Effector CD4-positive, alpha-beta T cell (primary cell): ENCODE results near the gene ZNF436.
"Not testable (repeated sequence)": the region's sequence is repeated elsewhere in the genome, so short reads cannot be mapped to it uniquely, and the experiment has no call there.

Experiments
- DNase-seq: peaks from one replicate; pipeline ENCODE4 v3.0.0-alpha.2; 2020

ZNF436 gene

DNA sequence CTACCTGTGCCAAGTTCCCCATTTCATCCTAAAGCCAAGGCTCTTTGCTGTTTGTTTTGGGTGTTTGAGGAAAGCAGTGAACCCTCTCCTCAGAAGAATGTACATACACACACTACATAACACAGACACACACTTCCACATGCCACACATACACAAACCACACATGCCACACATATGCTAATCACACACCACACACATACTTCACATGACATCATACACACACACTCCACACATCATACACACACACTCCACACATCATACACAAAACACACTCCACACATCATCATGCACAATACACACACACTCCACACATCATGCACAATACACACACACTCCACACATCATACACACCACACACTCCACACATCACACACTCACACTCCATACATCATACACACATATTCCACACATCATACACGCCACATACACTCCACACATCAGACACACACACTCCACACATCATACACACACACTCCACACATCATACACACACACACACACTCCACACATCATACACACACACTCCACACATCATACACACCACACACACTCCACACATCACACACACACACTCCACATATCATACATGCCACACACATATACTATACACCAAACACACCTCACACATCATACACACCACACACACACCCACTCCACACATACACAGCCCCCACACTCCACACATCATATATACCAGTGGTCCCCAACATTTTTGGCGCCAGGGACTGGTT, 22.7 kb upstream of the ZNF436 start:
- no peak for DNase-seq

- no peak for DNase-seq
Observed at GRCh38 chr1:23389837-23390321, 20.2 kb upstream of the ZNF436 start.

DNA sequence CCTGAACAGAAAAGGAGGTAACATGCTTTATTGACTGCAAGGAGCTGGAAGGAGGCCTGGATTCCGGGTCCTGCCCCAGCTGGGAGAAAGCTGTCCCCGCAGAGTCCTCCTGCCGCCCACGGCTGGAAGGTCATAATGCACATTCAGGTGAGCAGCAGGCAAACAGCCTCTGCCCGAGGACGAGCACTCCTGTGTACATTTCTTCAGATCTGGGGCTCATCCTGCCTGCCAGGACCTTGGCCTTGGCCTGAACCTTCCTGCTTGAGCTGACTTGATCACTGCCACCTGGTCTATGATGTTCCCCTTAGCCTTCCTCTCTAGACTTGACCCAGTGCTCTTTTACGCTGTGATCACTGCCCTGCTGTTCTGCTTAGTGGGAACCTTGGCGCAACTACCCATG, 17.9 kb upstream of the ZNF436 start:
- DNase-seq = no peak

DNA sequence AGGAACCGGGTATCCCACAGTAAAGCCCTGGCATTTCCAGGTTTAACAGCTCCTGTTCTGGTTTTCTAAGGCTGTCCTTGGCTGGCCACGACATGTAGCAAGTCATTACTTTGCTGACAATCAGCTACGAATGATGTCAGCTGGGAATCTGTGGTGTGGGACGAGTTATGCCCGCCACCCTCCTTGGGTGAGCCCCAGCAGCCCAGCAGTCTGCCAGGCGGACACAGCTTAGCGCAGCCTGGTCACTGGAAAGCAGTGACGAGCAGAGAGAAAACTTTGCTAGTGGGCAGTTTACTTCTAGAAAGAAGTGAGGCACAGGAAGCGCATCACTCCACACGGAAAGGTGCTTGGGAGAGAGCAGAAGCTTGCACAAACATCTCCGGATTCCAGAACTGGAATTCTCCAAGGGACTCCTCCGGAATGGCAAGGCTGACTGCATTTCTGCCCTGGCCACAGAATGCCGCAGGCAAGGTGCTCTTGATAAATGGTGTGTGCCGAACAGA, 15.5 kb upstream of the ZNF436 start:
- no peak for DNase-seq

DNA sequence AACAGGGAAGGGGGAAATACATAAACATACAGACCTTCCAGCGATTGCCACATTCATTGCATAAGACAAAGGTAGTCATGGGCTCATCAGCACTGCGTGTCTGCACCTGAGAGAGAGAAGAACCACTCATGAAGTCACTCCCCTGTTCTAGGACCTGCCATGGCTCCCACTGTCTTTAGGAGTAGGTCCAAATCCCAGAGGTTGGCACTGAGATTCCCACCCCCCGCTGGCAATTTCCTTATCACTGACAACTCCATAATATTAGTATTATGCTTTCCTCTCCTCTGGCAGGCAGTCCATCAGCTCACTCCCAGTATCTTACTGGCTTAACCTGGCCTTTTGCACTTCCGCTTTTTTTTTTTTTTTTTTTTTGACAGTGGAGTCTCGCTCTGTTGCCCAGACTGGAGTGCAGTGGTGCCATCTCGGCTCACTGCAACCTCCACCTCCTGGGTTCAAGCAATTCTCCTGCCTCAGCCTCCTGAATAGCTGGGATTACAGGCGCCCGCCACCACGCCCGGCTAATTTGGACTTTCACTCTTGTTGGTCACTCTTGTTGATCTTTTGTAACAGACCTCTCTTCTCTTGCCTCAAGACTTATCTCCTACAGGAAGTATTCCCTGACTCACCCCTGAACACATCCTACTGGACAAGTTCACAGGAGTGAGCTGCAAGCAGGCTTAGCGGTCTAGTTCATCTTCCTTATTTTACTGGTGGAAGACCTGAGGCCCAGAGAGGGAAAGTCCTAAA, 14.8 kb upstream of the ZNF436 start:
- no peak for DNase-seq

DNA sequence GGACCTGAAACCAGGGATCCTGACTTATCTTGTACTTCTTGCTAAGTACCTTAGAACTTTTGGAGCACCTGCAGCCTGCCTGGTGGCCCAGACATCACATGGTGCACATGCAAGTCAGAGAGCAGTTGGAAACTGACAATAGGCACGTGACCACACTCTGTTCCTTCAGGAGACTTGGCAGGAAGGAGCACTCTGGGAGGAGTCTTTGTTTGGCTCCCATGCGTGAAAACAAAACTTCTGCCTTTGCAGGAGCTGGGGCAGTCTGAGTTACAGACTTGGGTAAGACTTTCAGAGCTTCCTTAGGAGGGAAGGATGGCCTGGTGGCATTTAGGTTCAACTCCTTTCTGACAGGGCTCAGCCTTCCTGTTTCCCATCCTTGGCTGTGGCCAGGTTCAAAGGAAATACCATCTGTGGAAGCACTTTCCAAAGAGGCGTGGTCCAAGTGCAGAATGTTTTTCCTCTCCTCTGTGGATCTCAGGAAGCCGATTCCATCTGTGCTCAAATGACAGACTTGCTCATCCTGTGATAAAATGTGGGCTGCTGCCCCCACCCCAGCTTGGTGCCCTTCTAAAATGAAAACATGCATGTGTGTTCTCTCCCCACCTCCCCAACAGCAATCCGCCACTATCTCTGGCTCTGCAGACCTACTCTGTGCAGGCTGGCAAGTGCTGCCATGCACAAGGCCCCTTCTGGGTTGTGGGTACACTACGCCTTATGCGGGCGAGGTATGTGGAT, 14.1 kb upstream of the ZNF436 start:
- no peak for DNase-seq

- no peak for DNase-seq
Observed at GRCh38 chr1:23381233-23381885, 11.7 kb upstream of the ZNF436 start.

DNA sequence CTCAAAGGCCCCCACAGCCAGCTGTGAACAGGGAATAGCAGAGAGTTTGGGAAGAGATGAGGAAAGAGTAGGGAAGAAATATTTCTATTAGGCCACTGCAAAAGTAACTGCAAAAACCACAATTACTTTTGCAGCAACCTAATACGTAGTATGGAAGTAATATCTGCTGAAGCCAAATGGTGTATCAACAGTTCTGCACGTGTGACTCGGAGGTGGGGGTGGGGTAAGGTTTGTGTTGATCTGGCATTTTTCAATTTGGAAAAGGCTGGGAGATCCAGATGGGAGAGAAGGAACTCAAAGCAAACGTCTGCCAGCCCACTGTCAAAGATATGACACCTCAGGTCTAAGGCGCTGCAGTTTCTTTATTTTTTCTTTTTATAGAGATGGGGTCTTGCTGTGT, 11.1 kb upstream of the ZNF436 start:
- DNase-seq = no peak

GRCh38 chr1:23380236-23380635, 10.6 kb upstream of the ZNF436 start:
- not testable (repeated sequence) for DNase-seq

DNA sequence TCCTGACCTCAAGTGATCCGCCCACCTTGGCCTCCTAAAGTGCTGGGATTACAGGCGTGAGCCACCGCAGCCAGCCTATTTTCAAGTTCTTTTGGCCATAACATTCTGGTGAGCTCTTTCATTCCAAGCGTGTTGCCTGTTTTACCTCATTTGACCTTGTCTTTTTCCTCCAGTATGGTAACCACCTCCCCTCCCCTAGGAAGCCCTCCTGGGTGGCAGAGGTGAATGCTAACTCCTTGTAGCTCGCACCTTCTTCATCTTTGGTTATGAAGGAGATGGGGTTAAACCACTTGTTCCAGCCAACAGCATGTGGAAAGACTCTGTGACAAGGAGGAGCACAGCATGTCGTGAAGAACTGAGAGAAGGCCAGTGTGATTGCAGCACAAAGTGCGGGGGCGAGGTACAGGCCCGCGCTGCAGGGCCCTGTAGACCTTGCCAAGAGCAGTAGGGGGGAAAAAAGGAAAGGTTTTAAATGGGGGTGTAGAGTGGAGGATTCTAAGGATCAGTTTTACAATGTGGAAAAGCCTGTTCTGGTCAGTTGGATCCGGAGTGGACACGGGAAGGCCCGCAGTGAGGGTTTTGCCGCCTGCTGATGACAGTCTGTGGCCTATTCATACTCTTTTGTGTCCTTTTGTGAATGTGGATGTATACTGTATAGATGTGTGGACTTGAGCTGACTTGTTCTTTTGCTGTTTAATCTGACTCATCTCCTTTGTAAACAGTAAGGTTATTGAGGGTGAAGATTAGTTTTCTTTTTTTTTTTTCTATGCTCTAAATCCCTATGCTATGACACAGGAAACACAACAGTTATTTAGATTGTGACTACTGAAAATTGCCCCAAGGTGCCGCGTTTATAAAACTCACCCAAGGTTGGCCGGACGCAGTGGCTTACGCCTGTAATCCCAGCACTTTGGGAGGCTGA, 7.5 kb upstream of the ZNF436 start:
- no peak for DNase-seq

DNA sequence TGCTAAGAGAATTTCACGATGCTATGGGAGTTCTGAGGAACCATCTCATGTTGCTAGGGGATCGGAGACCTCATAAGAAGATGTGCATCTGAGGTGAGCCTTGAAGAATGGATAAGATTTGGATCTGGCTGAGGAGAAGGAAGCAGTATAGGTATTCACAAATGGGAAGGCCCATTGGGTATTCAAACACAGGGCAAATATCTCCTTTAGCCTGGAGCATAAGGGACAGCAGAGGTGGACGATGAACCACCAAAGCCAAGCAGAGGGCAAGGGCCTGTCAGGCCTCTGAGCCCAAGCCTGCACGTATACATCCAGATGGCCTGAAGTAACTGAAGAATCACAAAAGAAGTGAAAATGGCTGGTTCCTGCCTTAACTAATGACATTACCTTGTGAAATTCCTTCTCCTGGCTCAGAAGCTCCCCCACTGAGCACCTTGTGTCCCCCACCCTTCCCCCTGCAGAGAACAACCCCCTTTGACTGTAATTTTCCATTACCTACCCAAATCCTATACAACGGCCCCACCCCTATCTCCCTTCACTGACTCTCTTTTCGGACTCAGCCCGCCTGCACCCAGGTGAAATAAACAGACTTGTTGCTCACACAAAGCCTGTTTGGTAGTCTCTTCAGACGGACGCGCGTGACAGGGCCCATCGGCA, 4.6 kb upstream of the ZNF436 start:
- not testable (repeated sequence) for DNase-seq

- DNase-seq = no peak
Observed at GRCh38 chr1:23371987-23372880, 2.6 kb upstream of the ZNF436 start.

GRCh38 chr1:23370709-23371584, 1.3 kb upstream of the ZNF436 start:
- DNase-seq = no peak

- no peak for DNase-seq
Observed at GRCh38 chr1:23370330-23370708, 683 bp upstream of the ZNF436 start.

- DNase-seq = peak; percentile 80
Observed at GRCh38 chr1:23368562-23369334, 888 bp downstream of the ZNF436 start.

GRCh38 chr1:23367791-23368561, 1.7 kb downstream of the ZNF436 start:
- DNase-seq = peak; percentile 98

DNA sequence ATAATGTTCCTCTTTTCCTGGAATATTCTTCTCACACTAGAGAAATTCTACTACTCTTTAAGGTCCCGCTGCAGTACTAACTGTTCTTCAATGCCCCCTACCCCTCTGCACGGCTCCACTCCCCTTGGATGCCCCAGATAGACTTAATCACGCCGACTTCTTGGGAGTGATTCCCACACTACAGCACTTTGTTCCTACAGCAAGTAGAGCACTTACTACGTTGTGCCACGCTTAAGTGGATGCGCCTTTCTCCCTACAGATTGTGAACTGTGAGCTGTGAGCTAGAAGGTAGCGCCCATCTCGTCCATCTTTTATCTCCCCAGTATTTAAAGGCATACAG, 2.2 kb downstream of the ZNF436 start:
- DNase-seq = no peak

DNA sequence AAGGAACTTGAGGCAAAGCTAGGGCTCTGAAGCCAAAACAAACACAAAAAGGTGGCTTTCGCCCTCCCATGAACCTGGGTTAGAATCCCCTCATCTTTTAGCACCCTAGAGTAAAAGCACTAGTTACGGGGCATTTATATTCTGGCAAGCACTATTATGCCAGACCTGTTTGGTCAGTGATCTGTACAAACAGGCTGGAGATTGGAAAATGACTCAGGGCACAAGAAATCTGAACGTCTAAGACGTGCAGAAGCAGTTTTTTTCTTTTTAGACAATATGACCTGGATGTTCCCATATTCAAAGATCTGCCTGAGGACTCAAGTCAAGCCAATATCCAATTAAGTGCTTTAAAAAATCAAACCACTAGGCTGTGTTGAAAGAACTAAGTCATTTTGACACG, 3.0 kb downstream of the ZNF436 start:
- DNase-seq = no peak
